Upper lobe of left lung (tissue), 4 donors: Measurements from ENCODE around the gene B3GALT2.

Source experiments
- EP300 ChIP-seq, 4 donors: sonication (generic); formaldehyde crosslinking; IDR thresholded peaks; one replicate each; pipeline ENCODE4 v1.5.1; 2017; ENCODE audit warnings: antibody characterized with exemption in 4 of 4, control low read depth in 2 of 4
- POLR2A ChIP-seq, 4 donors: fragments of 450-650 bp; IDR thresholded peaks; one replicate each; pipeline ENCODE4 v1.5.1; 2016 to 2017; ENCODE audit warnings: antibody characterized with exemption in 4 of 4, mild to moderate bottlenecking in 2 of 4
- TF ChIP-seq, protein P1 (sequence below), 6 experiments: fragments of 450-650 bp in 4 of 6; fragments of 200-600 bp in 2 of 6; sonication (generic) in 2 of 6; IDR thresholded peaks; one replicate each; pipeline ENCODE4 v1.5.1; 2016 to 2019; ENCODE audit warnings: antibody characterized with exemption in 6 of 6

DNA sequence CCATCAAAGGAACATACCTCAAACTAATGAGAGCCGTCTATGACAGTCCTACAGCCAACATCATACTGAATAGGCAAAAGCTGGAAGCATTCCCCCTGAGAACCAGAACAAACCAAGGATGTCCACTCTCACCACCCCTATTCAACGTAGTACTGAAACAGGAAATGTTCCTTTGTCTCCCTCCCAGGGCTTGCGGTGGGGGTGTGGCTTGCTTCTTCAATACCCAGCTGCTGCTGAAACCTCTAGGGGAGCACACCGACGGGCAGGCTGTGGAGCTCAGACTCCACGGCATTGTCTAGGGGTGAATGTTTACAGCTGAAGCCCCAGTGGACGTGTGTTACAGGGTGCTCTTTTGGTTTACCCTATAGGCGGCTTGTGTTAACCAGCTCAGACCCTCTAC, 30.5 kb upstream of the B3GALT2 start:
- TF ChIP-seq, protein P1, sequence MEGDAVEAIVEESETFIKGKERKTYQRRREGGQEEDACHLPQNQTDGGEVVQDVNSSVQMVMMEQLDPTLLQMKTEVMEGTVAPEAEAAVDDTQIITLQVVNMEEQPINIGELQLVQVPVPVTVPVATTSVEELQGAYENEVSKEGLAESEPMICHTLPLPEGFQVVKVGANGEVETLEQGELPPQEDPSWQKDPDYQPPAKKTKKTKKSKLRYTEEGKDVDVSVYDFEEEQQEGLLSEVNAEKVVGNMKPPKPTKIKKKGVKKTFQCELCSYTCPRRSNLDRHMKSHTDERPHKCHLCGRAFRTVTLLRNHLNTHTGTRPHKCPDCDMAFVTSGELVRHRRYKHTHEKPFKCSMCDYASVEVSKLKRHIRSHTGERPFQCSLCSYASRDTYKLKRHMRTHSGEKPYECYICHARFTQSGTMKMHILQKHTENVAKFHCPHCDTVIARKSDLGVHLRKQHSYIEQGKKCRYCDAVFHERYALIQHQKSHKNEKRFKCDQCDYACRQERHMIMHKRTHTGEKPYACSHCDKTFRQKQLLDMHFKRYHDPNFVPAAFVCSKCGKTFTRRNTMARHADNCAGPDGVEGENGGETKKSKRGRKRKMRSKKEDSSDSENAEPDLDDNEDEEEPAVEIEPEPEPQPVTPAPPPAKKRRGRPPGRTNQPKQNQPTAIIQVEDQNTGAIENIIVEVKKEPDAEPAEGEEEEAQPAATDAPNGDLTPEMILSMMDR (IDR thresholded peaks at IDR 0.05): no peak
- TF ChIP-seq POLR2A (IDR thresholded peaks at IDR 0.05) (no peak), EP300 (IDR thresholded peaks at IDR 0.05) (no peak)
